ENCODE results near the gene EIF4E3.

DNA sequence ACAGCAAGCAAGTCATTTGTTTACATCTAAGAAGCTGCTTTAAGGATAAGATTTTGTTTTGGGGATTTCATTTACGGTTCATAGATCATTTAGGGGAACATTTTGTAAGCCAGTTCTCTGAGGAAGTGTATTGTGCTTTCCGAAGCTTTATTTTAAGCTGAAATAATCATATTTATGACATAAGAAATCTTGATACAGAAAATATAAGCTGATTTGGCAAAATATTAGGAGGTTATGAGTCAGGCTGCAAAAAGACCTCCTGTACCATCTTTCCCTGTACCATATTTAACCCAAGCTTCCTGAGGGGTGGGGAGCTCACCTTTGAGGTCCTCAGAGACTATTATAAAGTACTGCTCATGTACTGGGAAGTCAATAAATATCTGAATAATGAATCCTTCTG is 8.1 kb upstream of the EIF4E3 start:
- TF ChIP-seq POLR2AphosphoS5 (IDR thresholded peaks at IDR 0.05; ENCODE audit: borderline replicate concordance, low read depth, low read length) (no peak), FOXP2 (optimal IDR thresholded peaks at IDR 0.05; ENCODE audit: control extremely low read depth, extremely low read length, insufficient read depth) (no peak)

Data from SK-N-MC (cell line).